ENCODE measurements around the gene SLC48A1. TPM values are rescaled to one million over a fixed set of nuclear protein-coding genes. Genes with fewer than 3 reads are reported as not detected.

Gene SLC48A1
- total and polyA plus RNA-seq, 11 donors: 13.0 to 68.2 (median 23.8) TPM

GRCh38 chr12:47748899-47749298, 24.1 kb upstream of the SLC48A1 start:
- no peak overlapping the region for H3K27ac ChIP-seq
- 91 to 99% (median 96%) methylated on average over 3 of the region's 3 CpGs for WGBS, 4 donors
- peaks cover 0 to 55% (median 12%) of the 10 kb centered on the region in 9 donors for H3K36me3 ChIP-seq
- no peaks in the 10 kb centered on the region for H3K9me3 ChIP-seq
- no peak overlapping the region for H3K4me3 ChIP-seq
- intact Hi-C loops (cut with DNase I): loop anchor here in 1 of 10 donors (2.0 kb wide), 1 partner anchor 72 kb away; no protein-coding TSS in a partner anchor
- peaks cover 12 to 49% (median 28%) of the 10 kb centered on the region in 12 donors for H3K4me1 ChIP-seq
- no peaks in the 10 kb centered on the region for H3K27me3 ChIP-seq
- DNase-seq (peak in 1 of 5 donors; percentile 16), ATAC-seq (no peak)
- no peak for TF ChIP-seq CTCF (IDR thresholded peaks at IDR 0.05)
- TF ChIP-seq POLR2A (IDR thresholded peaks at IDR 0.05): no peak

DNA sequence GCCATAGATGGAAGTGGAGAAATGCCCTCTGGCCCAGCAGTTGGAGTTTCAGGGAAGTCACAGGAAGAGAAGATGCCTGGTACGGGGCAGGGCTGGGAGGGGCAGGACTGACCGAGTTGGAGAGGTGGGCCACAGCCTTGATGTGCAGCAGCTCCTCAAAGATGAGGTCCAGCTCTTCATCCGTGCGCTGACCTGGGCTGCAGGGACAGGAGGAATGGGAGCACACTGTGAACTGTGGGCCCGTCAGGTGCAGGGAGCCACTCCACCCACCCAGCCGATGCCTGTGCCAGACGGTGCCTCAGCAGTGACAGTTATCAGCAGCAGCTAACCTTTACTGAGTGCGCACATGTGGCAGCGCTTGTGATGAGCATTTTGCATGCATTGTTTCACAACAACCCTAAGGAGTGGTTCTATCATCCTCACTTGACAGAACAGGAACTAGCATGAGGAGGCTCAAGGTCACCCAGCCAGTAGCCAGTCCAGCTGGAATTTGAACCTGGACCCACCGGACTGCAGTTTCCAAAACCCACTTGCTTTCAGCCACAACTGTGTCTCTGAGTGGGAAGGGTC, 22.7 kb upstream of the SLC48A1 start:
- DNase-seq: peak in 1 of 5 donors; percentile 49
- Histone ChIP-seq H3K4me3 (no peak overlapping the region), H3K4me1 (peaks cover 18 to 58% (median 41%) of the 10 kb centered on the region in 12 donors), H3K27ac (no peak overlapping the region), H3K9me3 (no peaks in the 10 kb centered on the region), H3K36me3 (peaks cover 0 to 58% (median 12%) of the 10 kb centered on the region in 9 donors), H3K27me3 (no peaks in the 10 kb centered on the region)
- WGBS, 4 donors: 91 to 96% (median 92%) methylated on average over 7 to 10 of the region's 10 CpGs
- intact Hi-C loops (cut with DNase I): no loop called here
- no peak for ATAC-seq
- TF ChIP-seq CTCF (IDR thresholded peaks at IDR 0.05) (no peak), POLR2A (IDR thresholded peaks at IDR 0.05) (no peak)

- Histone ChIP-seq H3K27me3 (no peaks in the 10 kb centered on the region), H3K4me1 (peaks cover 18 to 58% (median 45%) of the 10 kb centered on the region in 12 donors), H3K27ac (peak overlapping the region in 1 of 12 donors; percentile 7), H3K9me3 (no peaks in the 10 kb centered on the region), H3K36me3 (peaks cover 0 to 54% (median 12%) of the 10 kb centered on the region in 9 donors), H3K4me3 (no peak overlapping the region)
- 87 to 96% (median 92%) methylated on average over 12 to 19 of the region's 19 CpGs for WGBS, 4 donors
- DNase-seq (peak in 1 of 5 donors; percentile 51), ATAC-seq (no peak)
- no peak for TF ChIP-seq POLR2A (IDR thresholded peaks at IDR 0.05)
- TF ChIP-seq CTCF (IDR thresholded peaks at IDR 0.05): no peak
- intact Hi-C loops (cut with DNase I): no loop called here
These were observed 22.0 kb upstream of the SLC48A1 start for GRCh38 chr12:47750916-47751470.

DNA sequence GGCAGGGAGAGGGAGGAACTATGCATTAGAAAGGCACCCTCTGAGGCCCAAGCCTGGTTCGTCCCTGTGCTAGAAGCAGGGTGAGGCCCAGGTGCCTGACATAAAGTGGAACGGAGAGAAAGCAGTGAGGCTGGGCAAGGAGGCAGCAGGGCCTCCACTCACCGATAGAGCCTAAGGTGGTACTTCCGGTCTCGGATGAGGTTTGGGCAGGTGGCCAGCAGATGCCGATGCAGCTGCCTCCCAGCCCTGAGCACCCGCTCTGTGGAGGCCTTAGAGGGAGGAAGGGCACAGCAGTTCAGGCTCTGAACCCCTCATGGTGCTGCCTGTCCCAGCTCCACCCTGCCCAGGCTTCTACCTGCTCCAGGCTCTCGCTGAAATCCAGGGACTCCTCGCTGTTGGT, 21.5 kb upstream of the SLC48A1 start:
- no peak for ATAC-seq
- peak overlapping the region in 4 of 12 donors; percentile 7 to 84 (median 78) for H3K27ac ChIP-seq

More for the DNA sequence above, 21.5 kb upstream of the SLC48A1 start:
- peaks cover 0 to 48% (median 12%) of the 10 kb centered on the region in 9 donors for H3K36me3 ChIP-seq
- intact Hi-C loops (cut with DNase I): no loop called here
- no peaks in the 10 kb centered on the region for H3K27me3 ChIP-seq
- peak in 1 of 5 donors; percentile 6 for DNase-seq
- H3K4me3 ChIP-seq: no peak overlapping the region
- peaks cover 18 to 59% (median 47%) of the 10 kb centered on the region in 12 donors for H3K4me1 ChIP-seq
- WGBS, 4 donors: 68 to 81% (median 74%) methylated on average over 6 to 9 of the region's 9 CpGs
- H3K9me3 ChIP-seq: no peaks in the 10 kb centered on the region
- TF ChIP-seq POLR2A (IDR thresholded peaks at IDR 0.05) (no peak), CTCF (IDR thresholded peaks at IDR 0.05) (no peak)

All from heart left ventricle (tissue), 16 donors.